ENCODE results near the gene SCN2A.

DNA sequence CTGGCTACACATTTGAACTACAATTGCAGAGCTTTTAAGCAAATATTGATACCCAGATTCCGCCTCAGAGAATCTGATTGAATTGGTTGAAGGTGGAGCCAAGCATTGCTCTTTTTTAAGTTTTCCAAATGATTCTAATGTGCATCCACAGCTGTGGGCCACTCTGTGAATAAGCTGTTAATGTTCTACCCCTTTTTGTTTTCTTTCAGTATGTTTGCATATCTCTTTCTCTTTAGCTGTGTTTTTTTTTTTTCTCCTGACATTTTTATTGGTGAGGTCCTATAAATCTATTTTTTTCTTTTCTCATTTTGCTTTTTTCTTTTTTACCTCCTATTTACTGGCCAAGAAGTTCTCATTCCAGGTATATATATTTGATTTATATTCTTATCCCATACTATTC is 41.9 kb upstream of the SCN2A start:
- TF ChIP-seq POLR2A (IDR thresholded peaks at IDR 0.05): no peak
- TF ChIP-seq, protein P1, sequence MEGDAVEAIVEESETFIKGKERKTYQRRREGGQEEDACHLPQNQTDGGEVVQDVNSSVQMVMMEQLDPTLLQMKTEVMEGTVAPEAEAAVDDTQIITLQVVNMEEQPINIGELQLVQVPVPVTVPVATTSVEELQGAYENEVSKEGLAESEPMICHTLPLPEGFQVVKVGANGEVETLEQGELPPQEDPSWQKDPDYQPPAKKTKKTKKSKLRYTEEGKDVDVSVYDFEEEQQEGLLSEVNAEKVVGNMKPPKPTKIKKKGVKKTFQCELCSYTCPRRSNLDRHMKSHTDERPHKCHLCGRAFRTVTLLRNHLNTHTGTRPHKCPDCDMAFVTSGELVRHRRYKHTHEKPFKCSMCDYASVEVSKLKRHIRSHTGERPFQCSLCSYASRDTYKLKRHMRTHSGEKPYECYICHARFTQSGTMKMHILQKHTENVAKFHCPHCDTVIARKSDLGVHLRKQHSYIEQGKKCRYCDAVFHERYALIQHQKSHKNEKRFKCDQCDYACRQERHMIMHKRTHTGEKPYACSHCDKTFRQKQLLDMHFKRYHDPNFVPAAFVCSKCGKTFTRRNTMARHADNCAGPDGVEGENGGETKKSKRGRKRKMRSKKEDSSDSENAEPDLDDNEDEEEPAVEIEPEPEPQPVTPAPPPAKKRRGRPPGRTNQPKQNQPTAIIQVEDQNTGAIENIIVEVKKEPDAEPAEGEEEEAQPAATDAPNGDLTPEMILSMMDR (IDR thresholded peaks at IDR 0.05): no peak

Data from body of pancreas (tissue), 4 donors.